ENCODE measurements around the gene EVC2.

GRCh38 chr4:5636766-5637670, 71.3 kb downstream of the EVC2 start:
- no peak for TF ChIP-seq POLR2AphosphoS5 (IDR thresholded peaks at IDR 0.05; ENCODE audit: control insufficient read depth, insufficient read depth, low read depth, low read length)
- no peak for TF ChIP-seq NFYB (IDR thresholded peaks at IDR 0.05; ENCODE audit: extremely low read depth, insufficient read length)
